K562 (cell line): ENCODE data around the gene CST8. TPM values are rescaled to one million over a fixed set of nuclear protein-coding genes. Genes with fewer than 3 reads are reported as not detected.

Source experiments
- ARID4B ChIP-seq: sonication (generic); formaldehyde crosslinking; IDR thresholded peaks from 2 replicates; pipeline ENCODE4 v1.8.0; 2022; ENCODE audit warnings: mild to moderate bottlenecking, missing genetic modification reagents
- JUN ChIP-seq, 2 experiments: sonication (generic) in 1 of 2; formaldehyde crosslinking in 1 of 2; IDR thresholded peaks; 2 replicates each; pipeline versions ENCODE4 v1.6.1 to v1.8.0; 2012 to 2022; ENCODE audit warnings: borderline replicate concordance in 2 of 2, mild to moderate bottlenecking in 2 of 2, improper control_type of control experiment in 1 of 2, low read depth in 1 of 2, low read length in 1 of 2, missing genetic modification reagents in 1 of 2
- JUND ChIP-seq, 2 experiments: IDR thresholded peaks; 2 replicates in 1 of 2; 3 replicates in 1 of 2; pipeline ENCODE4 v1.6.1; 2011; ENCODE audit warnings: borderline replicate concordance in 2 of 2, low read depth in 2 of 2, low read length in 2 of 2, improper control_type of control experiment in 1 of 2, missing biosample characterization in 1 of 2, missing genetic modification characterization in 1 of 2, missing genetic modification reagents in 1 of 2
- KDM5B ChIP-seq: fragments of 200-600 bp; sonication (generic); IDR thresholded peaks from 2 replicates; pipeline ENCODE4 v1.6.1; 2012; ENCODE audit warnings: low read depth, mild to moderate bottlenecking, moderate library complexity, low read length, control low read depth, inconsistent platforms; ENCODE audit not compliant: insufficient replicate concordance
- MTA2 ChIP-seq: fragments of 450-650 bp; IDR thresholded peaks from 2 replicates; pipeline ENCODE4 v1.6.1; 2016; ENCODE audit warnings: low read depth
- POLR2B ChIP-seq: fragments of 450-650 bp; IDR thresholded peaks from 2 replicates; pipeline ENCODE4 v1.6.1; 2018; ENCODE audit warnings: low read depth; ENCODE audit not compliant: partially characterized antibody
- PTRF ChIP-seq: fragments of 450-650 bp; IDR thresholded peaks from 2 replicates; pipeline ENCODE4 v1.6.1; 2016; ENCODE audit warnings: mild to moderate bottlenecking, missing genetic modification characterization, missing compliant biosample characterization
- PURB ChIP-seq: sonication (generic); formaldehyde crosslinking; IDR thresholded peaks from 2 replicates; pipeline ENCODE4 v1.9.0; 2021; ENCODE audit warnings: low read depth, mild to moderate bottlenecking, missing genetic modification reagents
- RB1 ChIP-seq: fragments of 450-650 bp; IDR thresholded peaks from 2 replicates; pipeline ENCODE4 v1.6.1; 2017; ENCODE audit warnings: low read depth, mild to moderate bottlenecking
- RCOR1 ChIP-seq, 2 experiments: IDR thresholded peaks; 2 replicates each; pipeline ENCODE4 v1.6.1; 2012; ENCODE audit warnings: low read depth in 2 of 2, low read length in 2 of 2, borderline replicate concordance in 1 of 2, improper control_type of control experiment in 1 of 2
- REST ChIP-seq, 2 experiments: fragments of 450-650 bp; formaldehyde crosslinking in 1 of 2; IDR thresholded peaks; 2 replicates each; pipeline versions ENCODE4 v1.4.0 to v1.6.1; 2014 to 2020; ENCODE audit warnings: mild to moderate bottlenecking in 2 of 2, borderline replicate concordance in 1 of 2, low read depth in 1 of 2
- ZBTB12 ChIP-seq: fragments of 250-450 bp; sonication (Bioruptor Pico); IDR thresholded peaks from 2 replicates; pipeline ENCODE4 v1.4.0; 2020
- polyA plus RNA-seq, 8 experiments: library from polyadenylated mRNA; depleted of rRNA in 4 of 8; stranded (reverse) in 5 of 8; unstranded in 3 of 8; fragments of >200 nt; fragmentation: Nextera tagmentation in 2 of 8; fragmentation: Illumina TruSeq in 1 of 8; extraction: Ambion mirVana in 2 of 8; extraction: Trizol in 1 of 8; gene quantifications; 2 replicates each; pipeline versions ENCODE4 v1.2.1 to v1.2.3, GENCODE V29; 2011 to 2014; ENCODE audit warnings: inconsistent platforms in 1 of 8, missing spikeins in 1 of 8
- total RNA-seq, 7 experiments: library from RNA; depleted of rRNA in 6 of 7; stranded (reverse); fragments of >200 nt in 6 of 7; fragmentation: Illumina TruSeq in 2 of 7; extraction: Trizol in 2 of 7; gene quantifications; 2 replicates each; pipeline versions ENCODE4 v1.2.1 to v1.2.3, GENCODE V29; 2011 to 2021; ENCODE audit warnings: low replicate concordance in 1 of 7

The CST8 gene
- total and polyA plus RNA-seq, 9 of the 15 experiments (the other 6 are each of a cell fraction or from before 2014, with no cell fraction given), result not detected

GRCh38 chr20:23441850-23442313 lies 49.0 kb upstream of the CST8 start (continued):
- TF ChIP-seq ZBTB12 (no peak), POLR2B (no peak), JUND (IDR thresholded peaks at IDR 0.05; ENCODE audit: borderline replicate concordance, low read depth, low read length) (peak; percentile 28; the same call in 1 of the 2 replicates), JUND (tag; IDR thresholded peaks at IDR 0.05; ENCODE audit: borderline replicate concordance, low read depth, low read length) (no peak; the same call in 2 of the 3 replicates), PTRF (tag) (no peak), REST (IDR thresholded peaks at IDR 0.05; ENCODE audit: borderline replicate concordance) (peak; percentile 58; the same call in 1 of the 2 replicates), REST (CRISPR knock-in tag; IDR thresholded peaks at IDR 0.05; ENCODE audit: low read depth) (no peak), JUN (IDR thresholded peaks at IDR 0.05; ENCODE audit: borderline replicate concordance, low read depth, low read length) (no peak), JUN (CRISPR knock-in tag; IDR thresholded peaks at IDR 0.05; ENCODE audit: borderline replicate concordance) (no peak), PURB (CRISPR knock-in tag) (no peak), ARID4B (no peak), RB1 (peak; percentile 38; the same call in 1 of the 2 replicates), KDM5B (no peak), RCOR1 (IDR thresholded peaks at IDR 0.05; ENCODE audit: borderline replicate concordance in 1 of 2, low read depth in 2 of 2, low read length in 2 of 2) (0 out of 4 replicates have a peak, but pooled peaks of 1 of the 2 experiments have one; percentile 9), MTA2 (no peak)
